D341Med (cell line): Measurements from ENCODE around the gene XPA.
"Not testable (repeated sequence)": the region's sequence is repeated elsewhere in the genome, so short reads cannot be mapped to it uniquely, and the experiment has no call there.

ENCODE experiments used
- DNase-seq: peaks from one replicate; pipeline ENCODE4 v3.0.0; 2012; ENCODE audit warnings: low spot score

Gene XPA

GRCh38 chr9:97696803-97697601, at the start of gene XPA:
Gene XPA, minus strand, starts transcription at chr9:97697340. Its CDS starts 48 bp downstream, at chr9:97697292.
- peak; percentile 99 for DNase-seq

- no peak for DNase-seq
Measured at GRCh38 chr9:97744710-97745708, 47.9 kb upstream of the XPA start.

- DNase-seq, result not testable (repeated sequence)
Measured at GRCh38 chr9:97744025-97744424, 46.9 kb upstream of the XPA start.

- DNase-seq, result no peak
Measured at GRCh38 chr9:97742545-97742944, 45.4 kb upstream of the XPA start.

GRCh38 chr9:97741947-97742346, 44.8 kb upstream of the XPA start:
- no peak for DNase-seq

- DNase-seq, result peak; percentile 77
Measured at GRCh38 chr9:97740848-97741821, 44.0 kb upstream of the XPA start.

- DNase-seq, result peak; percentile 71
Measured at GRCh38 chr9:97737429-97737828, 40.3 kb upstream of the XPA start.

GRCh38 chr9:97735070-97735600, 38.0 kb upstream of the XPA start:
- no peak for DNase-seq

GRCh38 chr9:97726716-97727115, 29.6 kb upstream of the XPA start:
- DNase-seq, result no peak

GRCh38 chr9:97723819-97724218, 26.7 kb upstream of the XPA start:
- DNase-seq, result no peak

GRCh38 chr9:97722331-97722730, 25.2 kb upstream of the XPA start:
- DNase-seq, result no peak

- no peak for DNase-seq
Measured at GRCh38 chr9:97721396-97721795, 24.3 kb upstream of the XPA start.

- no peak for DNase-seq
Measured at GRCh38 chr9:97717866-97718265, 20.7 kb upstream of the XPA start.

GRCh38 chr9:97714435-97714834, 17.3 kb upstream of the XPA start:
- DNase-seq, result no peak

- no peak for DNase-seq
Measured at GRCh38 chr9:97711223-97711626, 14.1 kb upstream of the XPA start.

GRCh38 chr9:97710356-97711222, 13.4 kb upstream of the XPA start:
- DNase-seq, result peak; percentile 81

- no peak for DNase-seq
Measured at GRCh38 chr9:97706246-97706645, 9.1 kb upstream of the XPA start.

GRCh38 chr9:97705354-97705950, 8.3 kb upstream of the XPA start:
- no peak for DNase-seq

- no peak for DNase-seq
Measured at GRCh38 chr9:97704851-97705250, 7.7 kb upstream of the XPA start.

GRCh38 chr9:97704345-97704677, 7.2 kb upstream of the XPA start:
- DNase-seq, result no peak
